DMS153 treated with DMSO at 0.1 percent for 48 hours (cell line): ENCODE results near the gene CCDC149.
"Not testable (repeated sequence)": the region's sequence is repeated elsewhere in the genome, so short reads cannot be mapped to it uniquely, and the experiment has no call there.

ENCODE experiments used
- DNase-seq: peaks from one replicate; lab custom pipeline; 2025; ENCODE audit not compliant: unreplicated experiment; lab: John Stamatoyannopoulos, UW

The CCDC149 gene

DNA sequence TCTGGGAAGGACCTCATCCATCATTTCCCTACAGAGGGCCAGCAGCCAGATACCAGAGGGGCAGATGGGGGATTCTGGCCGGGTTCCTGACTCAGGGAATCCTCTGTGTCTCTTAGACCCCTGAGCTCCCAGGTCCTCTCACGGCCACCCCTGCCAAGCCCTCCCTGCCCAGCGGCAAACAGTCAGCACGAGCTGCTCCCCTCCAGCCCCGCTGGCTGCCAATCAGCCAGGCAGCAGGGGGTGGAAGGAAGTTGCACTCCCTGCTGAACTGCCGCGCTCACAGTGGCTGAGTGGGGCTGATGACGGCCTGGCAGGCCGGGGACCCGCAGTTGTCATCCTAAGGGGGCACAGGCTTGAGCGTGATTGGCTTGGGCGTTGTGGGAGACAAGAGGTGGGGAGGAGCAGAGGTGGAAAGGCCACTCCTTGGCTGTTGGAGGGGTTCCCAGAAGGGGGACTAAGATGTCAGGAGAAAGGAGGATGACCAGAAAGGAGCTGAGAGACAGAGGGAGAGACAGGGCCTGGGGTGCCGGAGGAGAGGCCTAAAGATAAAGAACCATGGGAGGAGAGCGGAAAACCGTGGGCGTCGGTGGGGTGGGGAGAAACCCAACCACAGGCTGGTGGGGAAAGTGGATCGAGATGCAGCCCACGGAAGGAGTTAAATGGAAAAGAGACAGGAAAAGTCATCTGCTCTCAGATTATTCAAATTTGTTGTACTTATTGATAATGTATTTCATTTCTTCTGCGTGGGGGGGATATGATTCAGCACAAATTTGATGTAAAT is 4.4 kb upstream of the CCDC149 start:
- no peak for DNase-seq

DNA sequence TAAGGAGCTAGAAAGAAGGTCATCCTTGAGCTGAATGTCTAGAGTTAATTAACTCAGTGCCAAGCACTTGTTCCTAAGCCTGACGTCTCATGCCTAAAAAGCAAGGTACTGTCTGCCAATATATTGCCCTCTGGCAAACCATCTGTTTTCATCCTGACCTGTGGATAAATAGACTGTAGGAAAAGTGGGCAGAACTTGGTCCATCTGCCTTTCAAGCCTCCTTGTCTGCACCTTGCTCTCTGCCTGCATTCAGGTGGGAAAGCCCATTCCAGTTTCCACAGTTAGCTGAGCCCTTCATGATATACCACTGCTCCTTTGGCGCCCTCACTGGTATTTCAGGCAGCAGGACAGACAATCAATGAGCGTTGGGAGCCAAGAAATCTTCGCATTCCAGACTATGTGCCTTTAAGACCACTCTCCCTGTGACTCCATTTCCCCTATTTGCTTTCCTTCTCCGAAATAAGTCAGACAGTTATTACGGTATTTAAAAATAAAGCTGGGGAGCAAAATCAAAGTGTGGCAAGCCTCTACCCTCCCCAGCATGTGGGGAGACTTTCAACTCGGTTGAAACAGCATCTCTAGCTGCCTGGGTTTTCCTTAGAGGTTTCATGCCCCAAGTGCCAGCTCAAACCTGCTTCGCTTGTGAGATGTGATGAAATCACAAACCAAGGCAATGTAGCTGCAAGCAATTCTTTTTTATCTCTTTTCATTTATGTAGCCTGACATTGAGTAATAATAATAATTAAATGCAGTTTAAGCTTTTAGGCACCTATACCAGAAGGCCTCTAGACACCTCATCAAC is 2.5 kb upstream of the CCDC149 start:
- DNase-seq, result no peak

GRCh38 chr4:24914460-24914859 is 1.6 kb upstream of the CCDC149 start:
- no peak for DNase-seq

DNA sequence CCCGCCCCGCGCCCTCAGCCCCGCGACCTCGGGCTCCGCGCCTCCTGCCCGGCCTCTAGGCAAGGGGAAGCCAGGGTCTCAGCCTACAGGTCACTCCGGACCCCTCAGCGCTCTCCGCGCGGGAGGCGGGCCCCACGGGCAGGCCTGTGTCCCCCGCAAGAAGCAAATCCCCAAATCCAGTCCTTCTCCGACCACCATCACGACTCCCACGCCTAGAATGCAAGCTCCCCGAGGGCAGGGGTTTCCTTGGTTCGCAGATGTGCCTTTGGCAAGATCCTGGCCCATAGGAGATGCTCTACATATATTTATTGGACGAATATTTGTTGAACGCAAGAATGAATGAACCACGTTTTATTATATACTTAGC is 260 bp upstream of the CCDC149 start:
- no peak for DNase-seq

- no peak for DNase-seq
Observed at GRCh38 chr4:24910499-24910898, 2.3 kb downstream of the CCDC149 start.

GRCh38 chr4:24909606-24910005 is 3.2 kb downstream of the CCDC149 start:
- DNase-seq, result not testable (repeated sequence)

- no peak for DNase-seq
Observed at GRCh38 chr4:24897639-24898038, 15.2 kb downstream of the CCDC149 start.

GRCh38 chr4:24896977-24897376 is 15.9 kb downstream of the CCDC149 start:
- no peak for DNase-seq

DNA sequence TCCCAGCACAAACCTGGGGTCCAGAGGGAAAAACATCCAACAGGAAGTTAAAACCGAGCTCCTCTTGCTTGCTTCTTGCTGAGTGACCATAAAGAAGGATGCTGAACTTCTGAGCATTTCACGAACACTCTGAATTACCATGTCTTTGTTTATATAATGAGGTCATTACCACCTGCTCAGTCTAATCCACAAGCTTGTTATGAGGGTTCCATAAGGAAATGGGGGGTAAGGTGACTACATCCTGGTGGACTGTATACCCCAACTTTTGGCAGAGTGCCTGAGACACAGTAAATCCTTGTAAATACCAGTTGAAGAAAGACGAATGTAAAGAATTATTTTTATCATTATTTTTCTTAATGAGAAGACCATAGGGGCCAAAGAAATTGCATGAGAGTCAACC is 16.8 kb downstream of the CCDC149 start:
- no peak for DNase-seq

DNA sequence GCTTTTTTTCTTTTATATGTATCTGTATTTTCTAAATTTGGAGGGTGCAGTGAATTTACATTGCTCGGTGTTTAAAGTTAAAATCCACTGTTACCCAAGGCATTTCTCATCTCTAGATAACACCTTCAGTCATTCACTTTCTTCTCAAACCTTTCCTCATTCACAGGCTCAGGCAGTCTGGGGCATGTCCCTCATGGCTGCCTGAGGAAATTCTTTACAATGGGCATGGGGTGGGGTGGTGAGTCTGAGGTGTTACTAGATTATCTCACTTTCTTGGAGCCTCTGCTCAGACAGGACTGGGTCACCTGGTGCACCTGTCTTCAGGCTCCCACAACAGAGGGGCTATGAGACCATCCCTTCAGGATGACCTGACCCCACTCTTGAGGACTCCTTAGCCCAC is 17.4 kb downstream of the CCDC149 start:
- DNase-seq, result no peak

GRCh38 chr4:24894846-24895245 is 18.0 kb downstream of the CCDC149 start:
- no peak for DNase-seq

- no peak for DNase-seq
Observed at GRCh38 chr4:24894243-24894642, 18.6 kb downstream of the CCDC149 start.

DNA sequence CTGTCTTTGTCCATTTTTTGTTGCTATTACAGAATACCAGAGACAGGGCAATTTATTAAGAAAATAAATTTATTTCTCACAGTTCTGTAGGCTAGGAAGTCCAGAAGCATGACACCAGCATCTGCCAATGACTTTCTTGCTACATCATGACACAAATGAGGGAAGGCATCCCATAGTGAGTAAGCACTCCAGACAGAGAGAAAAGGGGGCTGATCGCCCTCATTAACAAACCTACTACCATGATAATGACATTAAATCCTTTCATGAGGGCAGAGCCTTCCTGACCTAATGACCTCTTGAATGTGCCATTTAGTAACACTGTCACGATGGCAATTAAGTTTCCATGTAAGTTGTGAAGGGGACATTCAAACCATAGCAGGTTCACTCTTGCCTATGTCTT is 20.1 kb downstream of the CCDC149 start:
- DNase-seq, result no peak

DNA sequence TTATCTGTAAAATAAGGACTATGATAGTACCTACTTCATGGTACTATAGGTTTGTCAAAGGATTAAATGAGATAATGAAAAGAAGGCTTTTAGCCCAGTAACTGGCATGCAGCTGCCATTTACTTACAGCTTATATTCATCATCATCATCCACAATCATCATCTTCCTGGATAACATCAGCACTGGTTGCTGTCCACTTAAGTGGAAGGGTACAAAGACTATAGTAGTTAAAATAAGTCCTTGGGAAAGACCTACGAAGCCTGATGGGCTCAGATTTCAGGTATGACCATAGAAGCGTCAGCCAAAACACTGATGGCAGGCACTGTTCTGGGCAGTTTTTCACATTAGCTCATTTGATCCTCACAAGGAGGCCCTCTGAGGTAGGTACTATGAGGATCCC is 20.6 kb downstream of the CCDC149 start:
- no peak for DNase-seq

GRCh38 chr4:24890561-24891126 is 22.2 kb downstream of the CCDC149 start:
- no peak for DNase-seq

DNA sequence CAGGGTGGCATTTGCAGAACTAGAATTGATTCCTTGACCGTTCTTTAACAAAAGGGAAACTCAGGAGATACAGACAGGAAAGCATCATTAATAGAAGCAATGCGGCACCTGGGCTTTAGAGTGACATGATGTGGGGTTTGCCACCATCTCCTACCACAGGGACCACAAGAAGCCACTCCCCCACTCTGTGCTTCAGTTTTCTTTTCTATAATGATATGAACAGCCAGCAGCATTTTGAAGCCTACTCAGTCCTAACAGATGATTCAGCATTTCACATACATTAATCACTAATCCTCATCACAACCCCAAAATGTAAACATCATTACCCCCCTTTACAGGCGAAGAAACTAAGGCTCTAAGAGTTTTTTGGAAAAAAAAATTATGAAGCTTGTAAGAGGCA is 22.9 kb downstream of the CCDC149 start:
- DNase-seq, result no peak

GRCh38 chr4:24888475-24889344 is 24.1 kb downstream of the CCDC149 start:
- no peak for DNase-seq

DNA sequence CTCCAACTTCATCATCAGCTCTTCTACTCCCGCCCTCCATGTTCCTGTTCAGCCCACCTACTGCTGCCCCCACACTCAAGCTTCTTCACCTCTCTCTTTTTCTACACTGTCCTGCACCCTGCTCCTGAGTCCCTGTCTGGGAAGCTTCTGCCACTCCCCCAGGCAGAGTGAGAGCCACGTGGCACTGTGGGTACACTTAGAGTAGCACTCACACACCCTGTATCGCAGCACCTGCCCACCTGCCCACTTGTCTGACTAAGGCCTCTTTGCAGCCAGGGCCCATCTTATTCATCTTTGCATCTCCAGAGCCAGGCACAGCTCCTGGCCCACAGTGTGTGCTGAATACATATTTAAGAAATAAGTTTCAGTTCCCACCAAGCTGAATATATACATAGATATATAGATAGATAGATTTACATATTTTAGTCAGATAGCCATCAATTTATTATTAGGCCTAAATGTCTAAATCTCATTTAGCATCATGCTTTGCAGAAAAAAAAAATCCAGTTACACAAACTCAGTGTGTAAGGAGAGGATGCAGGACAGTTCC is 24.9 kb downstream of the CCDC149 start:
- DNase-seq, result no peak

- no peak for DNase-seq
Observed at GRCh38 chr4:24886596-24886995, 26.2 kb downstream of the CCDC149 start.

DNA sequence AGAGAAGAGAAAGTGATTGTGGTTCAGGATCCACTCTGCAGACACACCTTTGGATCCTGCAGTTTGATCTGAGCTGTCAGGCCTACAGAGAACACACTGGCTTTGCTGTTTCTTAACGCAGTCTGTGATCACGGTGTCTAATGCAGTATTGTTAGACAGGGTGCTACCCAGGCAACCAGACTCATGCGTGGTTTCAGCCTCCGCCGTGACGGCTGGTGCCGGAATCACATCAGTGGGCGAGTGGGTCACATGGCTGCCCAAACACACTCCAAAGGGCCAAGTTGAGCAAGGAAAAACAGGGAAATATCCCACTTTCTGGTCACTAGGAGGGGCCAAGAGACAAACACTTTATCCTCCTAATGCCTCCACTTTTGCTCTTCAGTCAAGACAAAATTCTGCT is 27.5 kb downstream of the CCDC149 start:
- no peak for DNase-seq

- DNase-seq, result no peak
Observed at GRCh38 chr4:24884902-24885301, 27.9 kb downstream of the CCDC149 start.
